HFFc6 (cell line): ENCODE measurements around the gene EN1. TPM values are rescaled to one million over a fixed set of nuclear protein-coding genes. Genes with fewer than 3 reads are reported as not detected.

ENCODE experiments used
- DNase-seq: peaks from one replicate; pipeline ENCODE4 v3.0.0-alpha.2; 2018
- H3K27ac Mint-ChIP-seq: 2 replicates; pipeline ENCODE4 v1.8.0; 2020; ENCODE audit warnings: mild to moderate bottlenecking, mixed read lengths
- H3K27me3 Mint-ChIP-seq: 2 replicates; pipeline ENCODE4 v1.8.0; 2021; ENCODE audit warnings: mild to moderate bottlenecking, moderate library complexity, mixed read lengths; ENCODE audit not compliant: insufficient read depth
- H3K36me3 Mint-ChIP-seq: 2 replicates; pipeline ENCODE4 v1.8.0; 2021; ENCODE audit warnings: low read depth, mixed read lengths
- H3K4me1 Mint-ChIP-seq: 2 replicates; pipeline ENCODE4 v1.8.0; 2020; ENCODE audit warnings: low read depth, mixed read lengths
- H3K4me3 Mint-ChIP-seq: 2 replicates; pipeline ENCODE4 v1.8.0; 2020; ENCODE audit warnings: mild to moderate bottlenecking, moderate library complexity, mixed read lengths
- H3K9me3 Mint-ChIP-seq: 2 replicates; pipeline ENCODE4 v1.8.0; 2020; ENCODE audit warnings: mild to moderate bottlenecking, mixed read lengths
- total RNA-seq, 6 experiments: library from RNA; stranded (reverse); fragmentation: NEBNext Ultra II Directional; extraction: Animal tissue kit (Norgen Biotek cat#: 25700); gene quantifications; 2 replicates in 1 of 6; 3 replicates in 5 of 6; pipeline ENCODE4 v1.2.3, GENCODE V29; 2021
- TF ChIP-seq, protein P1 (sequence below): fragments of 200-600 bp; sonication (generic); IDR thresholded peaks from 2 replicates; pipeline ENCODE4 v1.5.0; 2021; ENCODE audit warnings: antibody characterized with exemption, mild to moderate bottlenecking

The EN1 gene
- total RNA-seq, 6 experiments from 2014 or later = not detected

DNA sequence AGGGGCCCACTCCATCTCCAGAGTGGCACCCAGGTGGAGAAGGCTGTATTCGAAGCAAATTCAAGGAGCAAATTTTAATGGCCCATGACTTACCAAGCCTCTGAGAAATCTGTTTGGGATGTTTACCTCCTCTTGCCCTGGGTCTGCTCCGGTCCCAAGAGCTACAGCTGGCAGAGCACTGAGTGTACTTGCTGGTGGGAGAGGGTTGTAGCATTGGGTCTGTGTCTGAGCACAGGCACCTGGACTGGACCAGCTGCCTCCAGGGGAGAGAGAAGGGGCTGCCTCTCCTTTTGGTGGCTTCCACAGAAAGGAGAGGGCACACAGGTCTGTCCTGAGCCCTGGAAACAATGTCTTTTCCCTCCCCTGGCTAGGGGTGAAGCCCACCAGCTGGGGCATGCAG is 9.8 kb downstream of the EN1 start:
- Mint-ChIP-seq H3K27me3 (peaks cover 54% of the 10 kb centered on the region), H3K9me3 (no peaks in the 10 kb centered on the region), H3K4me1 (no peaks in the 10 kb centered on the region), H3K4me3 (no peak overlapping the region), H3K27ac (no peak overlapping the region), H3K36me3 (no peaks in the 10 kb centered on the region)
- no peak for DNase-seq
- TF ChIP-seq, protein P1, sequence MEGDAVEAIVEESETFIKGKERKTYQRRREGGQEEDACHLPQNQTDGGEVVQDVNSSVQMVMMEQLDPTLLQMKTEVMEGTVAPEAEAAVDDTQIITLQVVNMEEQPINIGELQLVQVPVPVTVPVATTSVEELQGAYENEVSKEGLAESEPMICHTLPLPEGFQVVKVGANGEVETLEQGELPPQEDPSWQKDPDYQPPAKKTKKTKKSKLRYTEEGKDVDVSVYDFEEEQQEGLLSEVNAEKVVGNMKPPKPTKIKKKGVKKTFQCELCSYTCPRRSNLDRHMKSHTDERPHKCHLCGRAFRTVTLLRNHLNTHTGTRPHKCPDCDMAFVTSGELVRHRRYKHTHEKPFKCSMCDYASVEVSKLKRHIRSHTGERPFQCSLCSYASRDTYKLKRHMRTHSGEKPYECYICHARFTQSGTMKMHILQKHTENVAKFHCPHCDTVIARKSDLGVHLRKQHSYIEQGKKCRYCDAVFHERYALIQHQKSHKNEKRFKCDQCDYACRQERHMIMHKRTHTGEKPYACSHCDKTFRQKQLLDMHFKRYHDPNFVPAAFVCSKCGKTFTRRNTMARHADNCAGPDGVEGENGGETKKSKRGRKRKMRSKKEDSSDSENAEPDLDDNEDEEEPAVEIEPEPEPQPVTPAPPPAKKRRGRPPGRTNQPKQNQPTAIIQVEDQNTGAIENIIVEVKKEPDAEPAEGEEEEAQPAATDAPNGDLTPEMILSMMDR = no peak

DNA sequence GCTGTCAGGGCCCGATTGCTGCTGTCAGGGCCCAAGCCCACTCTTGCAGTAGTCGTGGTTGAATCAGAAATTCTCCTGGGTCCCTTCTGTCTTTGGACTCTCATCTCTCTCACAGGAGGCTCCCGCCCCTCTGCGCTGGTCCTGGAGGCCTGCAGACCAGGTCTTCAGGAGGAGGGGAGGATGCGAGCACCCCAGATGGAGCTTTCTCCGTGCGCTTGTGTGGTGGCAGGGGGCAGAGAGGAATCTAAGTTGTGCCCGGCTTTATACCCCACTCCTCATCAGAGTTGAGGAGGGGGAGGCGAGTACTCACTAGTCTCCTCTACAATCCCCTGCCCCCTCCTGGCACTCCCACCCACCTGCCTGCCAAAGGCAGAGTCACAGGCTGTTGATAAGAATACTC is 10.4 kb downstream of the EN1 start:
- H3K4me1 Mint-ChIP-seq = no peaks in the 10 kb centered on the region
- H3K9me3 Mint-ChIP-seq = no peaks in the 10 kb centered on the region
- no peak for DNase-seq
- no peak overlapping the region for H3K4me3 Mint-ChIP-seq
- peaks cover 52% of the 10 kb centered on the region for H3K27me3 Mint-ChIP-seq
- H3K27ac Mint-ChIP-seq = no peak overlapping the region
- no peaks in the 10 kb centered on the region for H3K36me3 Mint-ChIP-seq
- TF ChIP-seq, protein P1 = no peak

DNA sequence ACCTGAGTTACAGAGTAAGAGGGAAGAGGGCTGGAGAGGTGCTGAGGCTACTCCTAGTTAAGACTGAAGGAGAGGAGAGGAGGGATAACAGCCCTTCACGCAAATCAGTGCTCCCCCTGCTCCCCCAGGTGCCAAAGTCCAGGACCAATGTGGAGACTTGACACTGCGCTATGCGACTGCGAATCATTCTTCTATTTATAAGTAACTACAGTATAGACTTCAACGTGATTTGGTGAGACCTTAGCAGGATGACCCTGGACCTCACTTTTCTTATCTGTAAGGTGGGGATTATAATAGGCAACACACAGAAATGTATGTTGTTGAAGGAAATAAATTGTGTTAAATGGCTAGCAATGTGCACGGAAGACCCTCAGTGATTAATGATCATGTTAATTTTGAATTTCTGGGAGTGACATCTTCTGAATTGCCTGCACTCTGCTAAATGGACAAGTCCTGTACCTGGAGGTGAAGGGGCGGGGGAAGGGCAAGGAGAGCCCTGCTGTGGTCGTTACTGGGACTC is 11.0 kb downstream of the EN1 start:
- peak overlapping the region; percentile 42 for H3K4me3 Mint-ChIP-seq
- peaks cover 52% of the 10 kb centered on the region for H3K27me3 Mint-ChIP-seq
- no peaks in the 10 kb centered on the region for H3K9me3 Mint-ChIP-seq
- H3K4me1 Mint-ChIP-seq = no peaks in the 10 kb centered on the region
- H3K27ac Mint-ChIP-seq = no peak overlapping the region
- H3K36me3 Mint-ChIP-seq = no peaks in the 10 kb centered on the region
- no peak for DNase-seq
- TF ChIP-seq, protein P1 = no peak

DNA sequence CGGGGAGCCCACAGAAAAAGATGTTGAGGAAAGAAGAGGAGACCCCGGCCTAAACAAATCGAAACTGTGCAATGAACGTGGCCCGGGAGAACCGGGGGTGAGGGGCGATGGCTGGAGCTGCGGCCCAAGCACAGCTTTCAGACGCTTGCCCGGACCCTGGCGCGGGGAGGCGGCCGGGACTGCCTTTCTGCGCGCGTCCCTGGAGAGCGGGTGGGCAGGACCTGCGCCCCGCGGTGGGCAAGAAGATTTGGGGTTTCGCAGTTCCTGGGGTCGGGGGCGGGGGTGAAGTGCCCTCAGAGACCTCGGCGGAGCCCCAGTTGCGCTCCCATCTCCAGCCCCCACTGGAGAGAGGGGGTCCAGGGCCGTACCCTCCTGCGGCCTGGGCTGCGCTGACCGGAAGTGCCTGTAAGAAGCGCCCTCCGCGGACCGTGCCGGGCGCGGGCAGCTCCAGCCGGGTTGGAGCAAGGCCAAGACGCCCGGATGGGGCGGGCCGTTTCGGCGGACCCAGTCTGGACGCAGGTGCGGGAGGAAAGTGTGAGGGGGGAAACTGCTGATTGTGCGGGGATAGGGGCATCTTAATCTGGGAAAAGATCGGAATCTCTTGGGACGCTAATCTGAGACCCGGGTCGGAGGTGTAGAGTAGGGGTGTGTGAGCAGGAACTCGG is 11.6 kb downstream of the EN1 start:
- Mint-ChIP-seq H3K9me3 (no peaks in the 10 kb centered on the region), H3K4me3 (peak overlapping the region; percentile 62), H3K27ac (no peak overlapping the region), H3K27me3 (peaks cover 54% of the 10 kb centered on the region), H3K4me1 (no peaks in the 10 kb centered on the region), H3K36me3 (no peaks in the 10 kb centered on the region)
- no peak for DNase-seq
- TF ChIP-seq, protein P1 = no peak

DNA sequence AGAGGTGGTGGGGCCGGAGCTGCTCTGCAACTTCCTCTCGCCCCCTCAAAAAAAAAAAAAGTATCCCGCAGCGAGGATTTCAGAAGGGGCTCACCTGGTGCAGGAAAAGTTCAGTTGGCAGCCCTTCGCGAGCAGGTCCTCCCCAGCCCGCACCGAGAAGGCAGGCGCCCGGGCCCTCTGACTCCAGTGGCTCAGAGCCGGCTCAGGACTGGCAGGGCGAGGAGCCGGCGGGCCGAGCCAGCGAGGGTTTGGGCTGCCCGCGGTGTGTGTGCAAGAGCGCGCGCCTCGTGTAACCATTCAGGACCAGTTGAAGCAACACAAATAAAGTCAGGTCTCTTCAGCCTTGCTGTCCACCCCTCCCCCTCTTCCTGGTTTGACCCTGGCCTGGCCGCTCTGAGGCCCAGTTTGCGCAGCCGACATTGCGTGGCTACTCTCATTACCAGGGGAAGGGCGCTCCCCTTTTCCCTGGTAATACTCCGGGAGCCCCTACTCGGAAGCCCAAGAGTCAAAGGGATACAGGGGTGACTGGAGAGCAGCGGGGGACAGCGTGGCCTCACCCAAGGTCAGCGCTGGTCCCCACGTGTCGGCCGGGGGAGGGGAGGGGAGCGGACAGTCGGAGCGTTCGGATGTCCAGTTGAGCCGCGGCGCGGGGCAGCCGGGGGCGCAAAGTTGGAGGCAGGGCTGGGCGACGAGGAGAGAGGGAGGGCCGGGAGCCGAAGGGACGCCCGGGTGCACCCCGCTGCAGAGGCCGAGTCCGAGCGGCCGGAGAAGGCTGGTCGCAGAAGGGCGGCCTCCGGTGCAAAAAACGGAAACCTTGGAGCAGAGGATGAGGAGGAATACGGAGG is 12.3 kb downstream of the EN1 start:
- H3K27ac Mint-ChIP-seq = no peak overlapping the region
- no peaks in the 10 kb centered on the region for H3K9me3 Mint-ChIP-seq
- TF ChIP-seq, protein P1 = no peak
- DNase-seq = no peak
- H3K4me1 Mint-ChIP-seq = no peaks in the 10 kb centered on the region
- H3K4me3 Mint-ChIP-seq = peak overlapping the region; percentile 62
- H3K27me3 Mint-ChIP-seq = peaks cover 53% of the 10 kb centered on the region
- H3K36me3 Mint-ChIP-seq = no peaks in the 10 kb centered on the region
